CD8-positive, alpha-beta memory T cell (primary cell): ENCODE measurements around the gene NCS1. TPM values are rescaled to one million over a fixed set of nuclear protein-coding genes. Genes with fewer than 3 reads are reported as not detected.
A peak's percentile ranks its signal among the peaks of the same experiment; 100 is the strongest.

Source experiments
- CTCF ChIA-PET: fragments of 350-600 bp; sonication (Branson Sonifier 250); formaldehyde crosslinking; loops from one replicate; lab custom pipeline; 2021; ENCODE audit warnings: antibody characterized with exemption; lab: Charles Lee
- POLR2A ChIA-PET: fragments of 350-600 bp; sonication (Branson Sonifier 250); formaldehyde crosslinking; loops from one replicate; lab custom pipeline; 2021; ENCODE audit warnings: antibody characterized with exemption; lab: Charles Lee
- DNase-seq, 5 donors: peaks; one replicate each; pipeline versions ENCODE4 v3.0.0 to v3.0.0-alpha.2; 2020 to 2022; ENCODE audit warnings: mixed read lengths in 1 of 5
- H3K27ac ChIP-seq: one replicate; pipeline ENCODE4 v1.7.0; 2013; ENCODE audit warnings: low read depth, mild to moderate bottlenecking, low read length, moderate library complexity
- H3K27me3 ChIP-seq: 2 replicates; pipeline ENCODE4 v1.7.0; 2013; ENCODE audit warnings: low read length, mild to moderate bottlenecking; ENCODE audit not compliant: insufficient read depth, poor library complexity, severe bottlenecking
- H3K36me3 ChIP-seq: 2 replicates; pipeline ENCODE4 v1.7.0; 2013; ENCODE audit warnings: mild to moderate bottlenecking, low read length, moderate library complexity; ENCODE audit not compliant: insufficient read depth
- H3K4me1 ChIP-seq: 2 replicates; pipeline ENCODE4 v1.7.0; 2013; ENCODE audit warnings: mild to moderate bottlenecking, low read length, moderate library complexity; ENCODE audit not compliant: insufficient read depth
- H3K4me3 ChIP-seq: 2 replicates; pipeline ENCODE4 v1.7.0; 2013; ENCODE audit warnings: mild to moderate bottlenecking, low read length
- H3K9me3 ChIP-seq: 2 replicates; pipeline ENCODE4 v1.7.0; 2013; ENCODE audit warnings: mild to moderate bottlenecking, low read length
- H3K27ac Mint-ChIP-seq, 8 donors: one replicate each; pipeline ENCODE4 v1.8.0; 2020 to 2021; ENCODE audit warnings: mixed read lengths in 8 of 8, mild to moderate bottlenecking in 6 of 8, inconsistent platforms in 3 of 8, moderate library complexity in 3 of 8
- H3K27me3 Mint-ChIP-seq, 2 donors: one replicate each; pipeline ENCODE4 v1.8.0; 2020 to 2021; ENCODE audit warnings: mixed read lengths in 2 of 2, mild to moderate bottlenecking in 1 of 2, moderate library complexity in 1 of 2
- H3K36me3 Mint-ChIP-seq, 3 donors: one replicate each; pipeline ENCODE4 v1.8.0; 2020 to 2021; ENCODE audit warnings: mixed read lengths in 3 of 3, inconsistent platforms in 1 of 3, mild to moderate bottlenecking in 1 of 3
- H3K4me1 Mint-ChIP-seq, 3 donors: one replicate each; pipeline ENCODE4 v1.8.0; 2020 to 2021; ENCODE audit warnings: mixed read lengths in 3 of 3, inconsistent platforms in 1 of 3, mild to moderate bottlenecking in 1 of 3
- H3K4me3 Mint-ChIP-seq, 7 donors: one replicate each; pipeline ENCODE4 v1.8.0; 2020 to 2021; ENCODE audit warnings: mixed read lengths in 7 of 7, mild to moderate bottlenecking in 6 of 7, moderate library complexity in 4 of 7, inconsistent platforms in 2 of 7
- H3K9me3 Mint-ChIP-seq, 5 donors: one replicate each; pipeline ENCODE4 v1.8.0; 2020 to 2022; ENCODE audit warnings: mixed read lengths in 5 of 5, mild to moderate bottlenecking in 3 of 5, moderate library complexity in 2 of 5, inconsistent platforms in 1 of 5
- polyA plus RNA-seq: library from polyadenylated mRNA; unstranded; fragments of 300-500 nt; fragmentation: Illumina TruSeq; gene quantifications from one replicate; pipeline ENCODE4 v1.2.3, GENCODE V29; 2021
- total RNA-seq, 2 experiments: library from RNA; stranded (reverse); gene quantifications; one replicate each; pipeline ENCODE4 v1.2.3, GENCODE V29; 2021

NCS1 gene
- total and polyA plus RNA-seq, 3 experiments from 2014 or later = 0.54 to 24.3 (median 23.6) TPM

- DNase-seq = peak; percentile 53 to 77 (median 63)
- H3K4me3 ChIP-seq = no peak overlapping the region
- H3K27me3 ChIP-seq = no peaks in the 10 kb centered on the region
- H3K4me1 Mint-ChIP-seq = peaks cover 7 to 21% (median 15%) of the 10 kb centered on the region in 3 donors
- H3K27me3 Mint-ChIP-seq = peaks cover 0 to 3% of the 10 kb centered on the region in 2 donors
- ChIA-PET POLR2A (interaction anchor here (0.5 kb wide), 1 partner anchor 126 kb away, joined by 4 read pairs; no protein-coding TSS in a partner anchor), CTCF (interaction anchor here (0.8 to 2.0 kb wide), 11 partner anchors 8 to 135 kb away, joined by 3 to 42 read pairs (median 3); no protein-coding TSS in a partner anchor)
- H3K27ac ChIP-seq = no peak overlapping the region
- no peaks in the 10 kb centered on the region for H3K36me3 Mint-ChIP-seq
- no peaks in the 10 kb centered on the region for H3K9me3 ChIP-seq
- H3K27ac Mint-ChIP-seq = peak overlapping the region in 1 of 8 donors; percentile 54
- no peaks in the 10 kb centered on the region for H3K36me3 ChIP-seq
- peak overlapping the region in 5 of 7 donors; percentile 23 to 59 (median 44) for H3K4me3 Mint-ChIP-seq
- H3K9me3 Mint-ChIP-seq = no peaks in the 10 kb centered on the region
- peaks cover 14% of the 10 kb centered on the region for H3K4me1 ChIP-seq
Measured at GRCh38 chr9:130235558-130236435, 63.6 kb downstream of the NCS1 start.

GRCh38 chr9:130236436-130236985 is 64.3 kb downstream of the NCS1 start:
- Mint-ChIP-seq H3K4me3 (no peak overlapping the region), H3K4me1 (peaks cover 8 to 24% (median 19%) of the 10 kb centered on the region in 3 donors), H3K36me3 (no peaks in the 10 kb centered on the region), H3K27ac (no peak overlapping the region), H3K27me3 (peaks cover 0 to 3% of the 10 kb centered on the region in 2 donors), H3K9me3 (no peaks in the 10 kb centered on the region)
- CTCF ChIA-PET = interaction anchor here (0.6 to 2.0 kb wide), 12 partner anchors 9 to 171 kb away, joined by 3 to 42 read pairs (median 3); no protein-coding TSS in a partner anchor
- no peak for DNase-seq
- Histone ChIP-seq H3K27ac (no peak overlapping the region), H3K27me3 (no peaks in the 10 kb centered on the region), H3K9me3 (no peaks in the 10 kb centered on the region), H3K36me3 (no peaks in the 10 kb centered on the region), H3K4me1 (peaks cover 15% of the 10 kb centered on the region), H3K4me3 (no peak overlapping the region)
- POLR2A ChIA-PET = interaction anchor here (0.5 kb wide), 1 partner anchor 127 kb away, joined by 4 read pairs; no protein-coding TSS in a partner anchor

DNA sequence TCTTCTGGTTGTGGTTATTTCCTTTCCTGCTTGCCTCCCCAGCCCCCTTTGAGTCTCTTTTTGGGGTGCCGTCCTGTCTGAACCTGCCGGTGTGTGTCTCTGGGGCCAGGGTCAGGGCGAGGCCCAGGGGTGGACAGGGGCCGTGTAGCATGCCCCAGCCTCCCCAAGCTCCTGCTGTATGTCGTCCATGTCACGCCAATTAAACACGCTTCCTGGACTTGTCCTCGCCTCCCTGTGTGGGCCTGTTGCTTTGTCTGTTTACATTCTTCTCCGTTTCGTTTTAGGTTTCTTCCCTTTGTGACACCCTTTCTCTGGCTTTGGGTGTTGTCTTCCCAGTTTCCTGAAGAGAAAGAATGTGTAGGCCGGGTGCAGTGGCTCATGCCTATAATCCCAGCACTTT is 64.9 kb downstream of the NCS1 start:
- Mint-ChIP-seq H3K4me1 (peaks cover 8 to 24% (median 19%) of the 10 kb centered on the region in 3 donors), H3K36me3 (no peaks in the 10 kb centered on the region), H3K27ac (no peak overlapping the region), H3K9me3 (no peaks in the 10 kb centered on the region), H3K27me3 (peaks cover 0 to 3% of the 10 kb centered on the region in 2 donors), H3K4me3 (no peak overlapping the region)
- H3K27me3 ChIP-seq = no peaks in the 10 kb centered on the region
- no peak overlapping the region for H3K27ac ChIP-seq
- ChIA-PET CTCF (interaction anchor here (0.6 to 10.9 kb wide), 7 partner anchors 9 to 171 kb away, joined by 3 to 86 read pairs (median 4); no protein-coding TSS in a partner anchor), POLR2A (no interaction called here)
- DNase-seq = no peak
- no peaks in the 10 kb centered on the region for H3K9me3 ChIP-seq
- no peak overlapping the region for H3K4me3 ChIP-seq
- H3K36me3 ChIP-seq = no peaks in the 10 kb centered on the region
- H3K4me1 ChIP-seq = peaks cover 15% of the 10 kb centered on the region

- no peak overlapping the region for H3K4me3 Mint-ChIP-seq
- no peaks in the 10 kb centered on the region for H3K27me3 ChIP-seq
- H3K27ac ChIP-seq = no peak overlapping the region
- no peak for DNase-seq
- peaks cover 0 to 3% of the 10 kb centered on the region in 2 donors for H3K27me3 Mint-ChIP-seq
- H3K4me1 ChIP-seq = peaks cover 19% of the 10 kb centered on the region
- ChIA-PET POLR2A (no interaction called here), CTCF (interaction anchor here (1.1 to 10.9 kb wide), 2 partner anchors 8 to 130 kb away, joined by 3 to 86 read pairs; no protein-coding TSS in a partner anchor)
- H3K9me3 ChIP-seq = no peaks in the 10 kb centered on the region
- H3K4me1 Mint-ChIP-seq = peaks cover 11 to 28% (median 24%) of the 10 kb centered on the region in 3 donors
- H3K36me3 Mint-ChIP-seq = no peaks in the 10 kb centered on the region
- no peaks in the 10 kb centered on the region for H3K36me3 ChIP-seq
- no peaks in the 10 kb centered on the region for H3K9me3 Mint-ChIP-seq
- no peak overlapping the region for H3K4me3 ChIP-seq
- no peak overlapping the region for H3K27ac Mint-ChIP-seq
Measured at GRCh38 chr9:130237763-130238524, 65.7 kb downstream of the NCS1 start.

DNA sequence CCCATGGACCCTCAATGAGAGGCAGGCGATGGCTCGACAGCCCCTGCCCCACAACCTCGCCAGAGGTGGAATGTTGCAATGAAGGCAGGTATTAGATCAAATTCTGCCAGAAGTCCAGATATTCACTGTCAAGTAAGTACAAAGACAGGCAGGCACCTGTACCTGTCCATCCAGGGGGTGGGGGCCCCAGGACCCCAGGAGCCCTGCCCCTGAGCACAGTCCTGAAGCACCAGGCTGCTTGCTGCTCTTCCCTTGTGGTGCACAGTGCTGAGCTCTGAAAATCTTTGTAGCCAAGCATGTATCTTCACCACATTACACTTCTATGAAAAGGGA is 67.1 kb downstream of the NCS1 start:
- Mint-ChIP-seq H3K4me3 (no peak overlapping the region), H3K27ac (peak overlapping the region in 3 of 8 donors; percentile 17 to 66 (median 36)), H3K9me3 (no peaks in the 10 kb centered on the region), H3K36me3 (no peaks in the 10 kb centered on the region), H3K27me3 (peaks cover 1 to 3% of the 10 kb centered on the region in 2 donors), H3K4me1 (peaks cover 17 to 35% (median 28%) of the 10 kb centered on the region in 3 donors)
- DNase-seq = no peak
- Histone ChIP-seq H3K4me3 (no peak overlapping the region), H3K27ac (no peak overlapping the region), H3K27me3 (no peaks in the 10 kb centered on the region), H3K9me3 (no peaks in the 10 kb centered on the region), H3K36me3 (no peaks in the 10 kb centered on the region), H3K4me1 (peaks cover 25% of the 10 kb centered on the region)
- ChIA-PET POLR2A (no interaction called here), CTCF (interaction anchor here (10.9 kb wide), 1 partner anchor 132 kb away, joined by 86 read pairs; no protein-coding TSS in a partner anchor)

DNA sequence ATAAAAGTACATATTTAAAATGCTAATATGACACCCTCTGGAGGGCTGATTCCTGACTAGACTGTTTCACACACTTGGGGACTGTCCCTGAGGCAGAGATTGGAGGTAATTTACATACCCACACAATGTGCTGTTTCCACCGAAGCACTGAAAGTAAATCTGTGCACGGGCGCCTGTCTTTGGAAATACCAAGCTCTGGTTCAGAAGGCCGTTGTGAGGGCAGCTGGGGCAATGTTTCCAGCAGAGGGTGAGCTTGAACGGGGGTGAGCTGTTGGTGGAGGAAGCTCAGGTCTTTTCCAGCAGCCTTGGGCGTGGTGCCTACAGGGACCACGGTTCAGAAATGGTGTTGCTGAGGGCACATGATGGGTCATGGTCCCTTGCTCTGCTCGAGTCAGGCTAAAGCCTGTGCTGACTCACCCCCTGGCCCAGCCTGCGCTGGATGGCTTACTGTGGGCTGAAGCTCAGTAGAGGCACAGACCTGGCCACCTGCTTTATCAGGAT is 67.6 kb downstream of the NCS1 start:
- Histone ChIP-seq H3K4me3 (no peak overlapping the region), H3K4me1 (peaks cover 25% of the 10 kb centered on the region), H3K36me3 (no peaks in the 10 kb centered on the region), H3K27me3 (no peaks in the 10 kb centered on the region), H3K27ac (no peak overlapping the region), H3K9me3 (no peaks in the 10 kb centered on the region)
- ChIA-PET POLR2A (no interaction called here), CTCF (interaction anchor here (10.9 kb wide), 1 partner anchor 132 kb away, joined by 86 read pairs; no protein-coding TSS in a partner anchor)
- Mint-ChIP-seq H3K27me3 (peaks cover 1 to 3% of the 10 kb centered on the region in 2 donors), H3K4me3 (no peak overlapping the region), H3K4me1 (peaks cover 17 to 35% (median 28%) of the 10 kb centered on the region in 3 donors), H3K27ac (peak overlapping the region in 5 of 8 donors; percentile 17 to 66 (median 42)), H3K36me3 (no peaks in the 10 kb centered on the region), H3K9me3 (no peaks in the 10 kb centered on the region)
- DNase-seq = no peak

DNA sequence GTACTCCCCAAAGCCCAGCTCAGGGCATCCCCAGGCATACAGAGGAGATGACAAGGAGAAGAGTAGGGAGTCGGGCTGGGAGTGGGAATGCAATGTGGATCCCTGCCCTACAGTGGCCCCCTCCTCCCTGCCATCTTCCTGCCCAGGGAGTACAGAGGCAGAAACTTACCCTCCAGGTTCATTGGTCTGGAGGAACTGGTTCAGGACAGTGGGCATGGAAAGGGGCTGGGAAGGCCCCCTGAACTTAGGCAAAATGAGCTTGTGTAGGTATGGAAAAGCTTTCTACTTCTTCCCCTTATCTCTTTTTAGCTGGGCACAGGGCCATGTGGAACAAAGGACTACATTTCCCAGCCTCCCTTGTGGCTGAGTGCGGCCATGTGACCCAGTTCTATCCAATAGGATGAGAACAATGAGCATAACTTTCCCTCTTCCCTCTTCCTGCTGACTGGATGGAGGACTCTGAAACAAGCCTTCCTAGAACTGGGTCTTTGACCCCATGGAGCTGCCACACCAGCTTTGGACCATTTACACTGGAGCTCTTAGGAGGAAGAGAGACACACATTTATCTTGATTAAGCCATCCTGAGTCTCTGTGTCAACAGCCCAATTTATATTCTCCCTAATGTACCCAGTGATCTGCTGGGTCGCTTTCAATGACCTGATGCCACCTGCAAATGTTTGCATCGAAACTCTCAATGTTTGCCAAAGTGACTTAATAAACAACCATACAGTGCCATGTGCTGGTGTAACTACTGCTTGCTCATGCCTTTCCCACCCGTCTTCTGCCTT is 68.4 kb downstream of the NCS1 start:
- no peaks in the 10 kb centered on the region for H3K36me3 Mint-ChIP-seq
- ChIA-PET POLR2A (no interaction called here), CTCF (interaction anchor here (10.9 kb wide), 1 partner anchor 133 kb away, joined by 86 read pairs; no protein-coding TSS in a partner anchor)

More for the DNA sequence above, 68.4 kb downstream of the NCS1 start:
- peak in 4 of 5 donors; percentile 19 to 59 (median 26) for DNase-seq
- Histone ChIP-seq H3K4me3 (no peak overlapping the region), H3K27me3 (no peaks in the 10 kb centered on the region), H3K9me3 (no peaks in the 10 kb centered on the region), H3K4me1 (peaks cover 25% of the 10 kb centered on the region), H3K27ac (no peak overlapping the region), H3K36me3 (no peaks in the 10 kb centered on the region)
- Mint-ChIP-seq H3K4me1 (peaks cover 17 to 35% (median 28%) of the 10 kb centered on the region in 3 donors), H3K27ac (peak overlapping the region in 1 of 8 donors; percentile 60), H3K4me3 (peak overlapping the region in 1 of 7 donors; percentile 20), H3K27me3 (peaks cover 1 to 3% of the 10 kb centered on the region in 2 donors), H3K9me3 (no peaks in the 10 kb centered on the region)
